T47D (cell line): ENCODE measurements around the gene ANK3.

Experiments
- DNase-seq, 2 experiments: peaks; one replicate each; pipeline versions ENCODE4 v3.0.0 to v3.0.0-alpha.2; 2011 to 2012; ENCODE audit warnings: low read depth in 1 of 2, low spot score in 1 of 2
- JUND ChIP-seq: IDR thresholded peaks from 2 replicates; pipeline ENCODE4 v1.6.1; 2012; ENCODE audit warnings: low read depth
- in situ Hi-C: cut with HindIII; loops from 2 replicates; pipeline ENCODE4 v1.10.0; 2016; ENCODE audit warnings: low sequenced_read_pairs, low pct_unique_long_range_greater_than_20kb

The ANK3 gene

GRCh38 chr10:60423920-60424319, 34.2 kb upstream of the ANK3 start:
- no peak for DNase-seq
- in situ Hi-C loops: no loop called here
- TF ChIP-seq JUND: no peak

GRCh38 chr10:60422809-60423208, 33.1 kb upstream of the ANK3 start:
- in situ Hi-C loops: no loop called here
- DNase-seq: no peak
- TF ChIP-seq JUND: no peak

- DNase-seq: no peak
- in situ Hi-C loops: no loop called here
- TF ChIP-seq JUND: no peak
These were observed 31.6 kb upstream of the ANK3 start for GRCh38 chr10:60420991-60421894.

- in situ Hi-C loops: no loop called here
These were observed 29.6 kb upstream of the ANK3 start for GRCh38 chr10:60419249-60419648.

DNA sequence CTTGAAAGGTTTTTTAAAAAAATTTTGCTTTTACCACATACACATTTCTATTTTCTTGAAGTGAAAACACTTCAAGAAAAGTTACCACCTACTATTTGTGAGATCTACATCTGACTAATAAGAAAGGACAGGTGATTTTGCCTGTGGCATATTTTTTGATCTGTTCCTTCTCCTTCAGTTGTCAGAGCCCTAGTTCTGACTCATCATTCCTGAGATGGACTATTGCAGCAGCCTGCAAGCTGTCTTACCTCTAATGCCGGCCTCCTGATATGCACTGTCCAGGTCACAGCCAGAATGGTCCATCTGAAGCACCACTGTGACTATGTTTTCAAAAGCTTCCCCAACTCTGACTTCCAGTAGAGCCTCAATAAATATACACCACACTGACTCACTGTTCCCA, 28.2 kb upstream of the ANK3 start:
- no peak for TF ChIP-seq JUND
- in situ Hi-C loops: no loop called here
- no peak for DNase-seq

More at GRCh38 chr10:60419249-60419648, 29.6 kb upstream of the ANK3 start:
- no peak for DNase-seq
- no peak for TF ChIP-seq JUND

DNA sequence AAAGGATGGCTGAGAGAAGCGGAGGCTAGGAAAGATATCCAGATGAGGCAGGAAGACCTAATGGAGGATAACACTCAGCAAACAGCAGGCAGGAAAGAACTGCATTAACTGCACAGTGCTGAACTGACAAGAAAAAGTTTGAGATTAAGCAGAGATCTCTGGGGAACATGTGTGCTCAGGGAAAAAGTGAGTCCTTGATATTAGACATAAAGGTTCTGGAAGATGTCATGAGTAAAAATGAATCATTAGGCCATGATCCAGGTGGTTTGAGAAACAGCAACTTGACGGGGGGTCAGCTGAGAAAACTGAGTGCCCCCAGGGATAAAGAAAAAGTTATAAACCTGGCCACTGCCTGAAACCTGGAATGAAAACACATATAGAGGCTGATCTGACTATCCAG, 27.3 kb upstream of the ANK3 start:
- no peak for TF ChIP-seq JUND
- no peak for DNase-seq
- in situ Hi-C loops: no loop called here

DNA sequence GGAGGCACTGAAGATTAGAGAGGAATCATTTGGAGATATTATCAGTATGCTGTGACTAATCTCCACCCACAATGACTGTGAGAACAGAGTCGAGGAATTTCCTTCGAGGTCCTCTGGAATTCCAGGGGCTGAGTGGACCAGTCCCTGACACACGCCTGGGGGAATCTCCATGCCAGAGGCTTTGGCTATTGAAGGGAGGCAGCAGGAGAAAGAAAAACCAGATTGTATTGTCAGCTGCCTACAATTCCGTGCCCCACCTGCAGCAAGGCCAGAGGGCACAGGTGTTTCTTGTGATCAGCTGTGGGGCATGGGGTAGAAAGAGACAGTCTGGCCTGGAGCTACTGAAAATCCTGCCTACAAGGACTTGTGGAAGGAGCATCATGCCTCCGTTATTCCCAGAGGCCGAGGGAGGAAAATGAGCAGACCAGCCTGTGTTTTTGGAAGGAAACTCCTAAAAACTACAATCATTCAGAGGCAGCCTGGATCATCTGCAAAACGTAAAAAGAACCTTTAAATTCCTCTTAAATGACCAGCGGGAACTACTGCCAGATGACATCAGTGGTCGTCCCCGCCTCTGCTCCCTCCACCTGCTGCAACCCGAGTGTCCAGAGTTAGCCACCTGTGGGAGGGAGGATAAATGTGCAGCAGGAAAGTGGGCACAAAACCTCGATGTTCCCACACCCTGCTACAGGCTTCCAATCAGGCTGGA, 25.4 kb upstream of the ANK3 start:
- in situ Hi-C loops: no loop called here
- TF ChIP-seq JUND: no peak
- DNase-seq: peak in 1 of 2 experiments; percentile 23

GRCh38 chr10:60414111-60414510, 24.4 kb upstream of the ANK3 start:
- in situ Hi-C loops: no loop called here
- DNase-seq: no peak
- no peak for TF ChIP-seq JUND

DNA sequence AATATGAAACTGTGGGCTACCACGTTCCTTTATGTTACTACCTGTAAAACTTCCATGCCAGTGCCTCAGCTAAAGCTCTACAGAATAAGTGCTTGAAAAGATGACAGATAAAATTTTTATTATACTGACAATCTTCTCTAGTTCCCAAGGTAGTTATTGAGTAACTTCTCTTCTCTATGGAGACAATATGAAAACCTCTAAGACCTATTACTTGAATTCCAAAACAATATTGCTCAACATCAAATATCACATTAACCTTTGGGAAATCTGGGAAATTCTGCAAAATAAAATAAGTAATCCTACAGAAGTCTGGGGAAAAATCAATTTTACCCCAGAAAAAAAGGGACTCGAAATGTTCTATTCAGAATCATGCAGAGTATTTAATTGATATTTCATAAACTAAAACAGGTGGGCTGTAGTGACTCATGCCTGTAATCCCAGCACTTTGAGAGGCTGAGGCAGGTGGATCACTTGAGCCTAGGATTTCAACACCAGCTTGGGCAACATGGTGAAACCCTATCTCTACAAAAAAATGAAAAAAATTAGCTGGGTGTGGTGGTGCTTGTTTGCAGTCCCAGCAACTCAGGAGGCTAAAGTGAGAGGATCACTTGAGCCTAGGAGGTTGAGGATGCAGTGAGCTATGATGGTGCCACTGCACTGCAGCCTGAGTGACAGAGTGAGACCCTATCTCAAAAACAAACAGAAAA, 23.8 kb upstream of the ANK3 start:
- in situ Hi-C loops: no loop called here
- DNase-seq: no peak
- no peak for TF ChIP-seq JUND

DNA sequence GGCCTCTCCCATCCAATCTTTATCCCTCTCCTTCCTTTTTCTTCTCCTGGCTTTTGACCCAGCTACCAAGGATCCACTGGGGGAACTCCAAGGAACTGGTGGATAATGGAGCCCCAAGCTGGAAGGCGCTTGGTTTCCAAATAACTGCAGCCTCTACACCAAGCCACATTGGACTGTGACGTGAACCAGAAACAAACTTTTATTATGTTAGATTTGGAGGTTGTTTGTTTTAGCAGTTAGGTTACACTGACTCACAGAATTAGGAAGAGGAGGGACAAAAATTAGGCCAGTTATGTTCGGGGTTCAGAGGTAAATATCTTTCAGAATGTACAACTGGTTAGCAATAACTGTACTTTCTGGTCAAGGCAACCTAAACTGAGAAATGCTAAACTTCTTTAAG, 21.3 kb upstream of the ANK3 start:
- no peak for TF ChIP-seq JUND
- DNase-seq: no peak
- in situ Hi-C loops: no loop called here

- DNase-seq: no peak
- no peak for TF ChIP-seq JUND
- in situ Hi-C loops: no loop called here
These were observed 19.5 kb upstream of the ANK3 start for GRCh38 chr10:60409202-60409601.

- DNase-seq: no peak
- no peak for TF ChIP-seq JUND
- in situ Hi-C loops: no loop called here
These were observed 16.5 kb upstream of the ANK3 start for GRCh38 chr10:60406182-60406581.

- no peak for DNase-seq
- in situ Hi-C loops: no loop called here
- no peak for TF ChIP-seq JUND
These were observed 15.5 kb upstream of the ANK3 start for GRCh38 chr10:60405172-60405571.
